Heart left ventricle (tissue), 13 donors: Measurements from ENCODE around the gene SH3GLB1.

Experiments
- CTCF ChIP-seq, 12 donors: fragments of 200-600 bp; sonication (generic) in 4 of 12; IDR thresholded peaks; one replicate each; pipeline versions ENCODE4 v1.5.0 to v1.8.0; 2018 to 2022; ENCODE audit warnings: antibody characterized with exemption in 12 of 12, mild to moderate bottlenecking in 5 of 12
- POLR2A ChIP-seq, 2 donors: fragments of 450-650 bp; IDR thresholded peaks; one replicate each; pipeline ENCODE4 v1.6.1; 2017; ENCODE audit warnings: antibody characterized with exemption in 2 of 2, mild to moderate bottlenecking in 2 of 2, moderate library complexity in 2 of 2
- donor health status: ischemic (EF 13 %, LVEDD 7.1; RV severe dilation, severe dysfunction).
- donor health status: DM: no; HTN: yes; CAD: no.
- donor health status: DM: no; HTN: no; CAD: no.
- donor health status: ischemic (EF 25% LVEDD 6.9; RV normal size, moderate dysfunction).
- donor health status: ischemic (EF 25% LVEDD 5.7; RV mildly dilated, moderate dysfunction).
- donor health status: ischemic (EF 35%, LVEDD 5.7; RV mildly dilated, moderate dysfunction).
- donor health status: nonischemic (EF 11% LVEDD 7.7; RV severe dilation, severe dysfunction).
- donor health status: DM: yes; HTN: yes; CAD: no.
- donor health status: PGD.
- donor health status: ischemic (EF 29% LVEDD 5.4; RV normal size, mild dysfunction).
- donor health status: nonischemic (EF 23%, LVEDD 6.1; RV moderate dilation, normal function).

- TF ChIP-seq CTCF (IDR thresholded peaks at IDR 0.05), result no peak
- TF ChIP-seq POLR2A (IDR thresholded peaks at IDR 0.05), result no peak
These were observed 74.3 kb downstream of the SH3GLB1 start for GRCh38 chr1:86778569-86779239.
